GM21723 (cell line): ENCODE results near the gene ST8SIA3.
"Not testable (repeated sequence)": the region's sequence is repeated elsewhere in the genome, so short reads cannot be mapped to it uniquely, and the experiment has no call there.

Experiments used
- ATAC-seq: cut with Tn5 transposase; IDR thresholded peaks from one replicate; pipeline ENCODE4 v1.9.1; 2021; ENCODE audit warnings: mild to moderate bottlenecking, moderate library complexity; ENCODE audit not compliant: unreplicated experiment

The ST8SIA3 gene

DNA sequence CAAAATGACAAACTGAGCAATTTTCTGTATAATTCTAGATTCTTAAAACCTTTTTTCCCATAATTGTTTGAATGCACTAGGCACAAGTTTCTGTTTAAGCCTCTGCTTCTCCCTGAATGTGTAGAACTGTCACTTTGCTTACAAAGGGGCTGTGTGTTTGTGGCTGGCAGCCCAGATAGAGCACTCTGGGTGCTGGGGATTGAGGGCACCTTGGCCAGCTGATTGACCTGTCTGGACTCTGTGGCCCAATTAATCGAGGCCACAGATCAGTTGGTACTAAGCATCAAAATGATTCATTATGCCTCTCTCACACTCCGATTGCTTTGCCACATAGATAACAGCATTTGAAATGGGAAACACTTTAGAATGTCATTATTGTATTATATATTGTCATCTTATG lies 12.1 kb downstream of the ST8SIA3 start:
- ATAC-seq, result no peak

DNA sequence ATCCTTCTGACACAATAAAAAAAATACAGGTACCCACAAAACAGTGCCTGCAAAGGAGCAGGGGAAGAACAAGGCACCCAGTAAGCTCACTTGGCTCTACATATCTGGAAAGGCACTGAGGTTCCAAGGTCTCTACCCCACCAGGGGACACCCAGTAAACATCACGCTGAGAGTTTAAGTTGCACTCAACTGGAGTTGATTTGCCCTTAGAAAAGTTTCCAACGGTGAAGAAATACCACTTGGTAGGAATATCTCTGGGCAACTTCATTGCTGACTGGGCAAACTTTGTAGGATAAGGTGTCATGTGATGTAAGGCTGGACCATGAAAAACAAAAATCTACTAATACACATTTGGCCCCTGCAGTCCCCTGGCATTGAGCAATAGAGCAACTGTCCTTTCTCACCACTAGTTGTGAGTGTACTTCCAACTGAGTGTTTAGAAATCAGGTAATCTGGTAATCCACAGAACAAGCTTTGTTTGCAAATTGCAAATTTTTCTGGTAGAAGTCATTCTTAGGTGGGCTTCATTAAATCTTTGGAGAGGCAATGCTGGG lies 14.2 kb downstream of the ST8SIA3 start:
- no peak for ATAC-seq

GRCh38 chr18:57372444-57372843 lies 20.1 kb downstream of the ST8SIA3 start:
- no peak for ATAC-seq

- ATAC-seq, result no peak
Measured at GRCh38 chr18:57373017-57373416, 20.7 kb downstream of the ST8SIA3 start.

- no peak for ATAC-seq
Measured at GRCh38 chr18:57376503-57376902, 24.1 kb downstream of the ST8SIA3 start.

DNA sequence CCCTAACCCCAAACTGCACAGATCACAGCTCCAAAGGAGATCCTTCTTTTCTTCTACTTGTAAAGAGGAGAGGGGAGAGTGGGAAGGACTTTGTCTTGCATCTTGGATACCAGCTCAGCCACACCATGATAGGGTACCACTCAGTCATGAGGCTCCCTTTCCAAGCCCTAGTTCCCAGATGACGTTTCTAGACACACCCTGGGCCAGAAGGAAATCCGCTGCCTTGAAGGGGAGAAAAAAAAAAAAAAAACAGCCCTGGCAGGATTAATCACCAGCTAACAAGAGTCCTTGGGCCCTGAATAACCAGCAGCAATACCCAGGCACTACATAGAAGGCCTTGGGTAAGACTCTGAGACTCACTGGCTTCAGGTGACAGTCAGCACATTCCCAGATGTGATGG lies 36.9 kb downstream of the ST8SIA3 start:
- ATAC-seq, result no peak

- no peak for ATAC-seq
Measured at GRCh38 chr18:57390044-57390443, 37.7 kb downstream of the ST8SIA3 start.

GRCh38 chr18:57394749-57395148 lies 42.4 kb downstream of the ST8SIA3 start:
- not testable (repeated sequence) for ATAC-seq

DNA sequence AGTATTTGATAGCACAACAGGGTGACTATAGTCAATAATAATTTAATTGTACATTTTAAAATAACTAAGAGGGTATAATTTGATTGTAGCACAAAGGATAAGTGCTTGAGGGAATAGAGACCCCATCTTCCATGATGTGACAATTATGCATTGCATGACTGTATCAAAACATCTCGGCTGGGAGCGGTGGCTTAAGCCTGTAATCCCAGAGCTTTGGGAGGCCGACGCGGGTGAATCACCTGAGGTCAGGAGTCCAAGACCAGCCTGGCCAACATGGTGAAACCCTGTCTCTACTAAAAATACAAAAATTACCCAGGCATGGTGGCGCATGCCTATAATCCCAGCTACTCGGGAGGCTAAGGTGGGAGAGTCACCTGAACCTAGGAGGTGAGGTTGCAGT lies 44.5 kb downstream of the ST8SIA3 start:
- ATAC-seq, result not testable (repeated sequence)

- no peak for ATAC-seq
Measured at GRCh38 chr18:57397440-57398132, 45.2 kb downstream of the ST8SIA3 start.

DNA sequence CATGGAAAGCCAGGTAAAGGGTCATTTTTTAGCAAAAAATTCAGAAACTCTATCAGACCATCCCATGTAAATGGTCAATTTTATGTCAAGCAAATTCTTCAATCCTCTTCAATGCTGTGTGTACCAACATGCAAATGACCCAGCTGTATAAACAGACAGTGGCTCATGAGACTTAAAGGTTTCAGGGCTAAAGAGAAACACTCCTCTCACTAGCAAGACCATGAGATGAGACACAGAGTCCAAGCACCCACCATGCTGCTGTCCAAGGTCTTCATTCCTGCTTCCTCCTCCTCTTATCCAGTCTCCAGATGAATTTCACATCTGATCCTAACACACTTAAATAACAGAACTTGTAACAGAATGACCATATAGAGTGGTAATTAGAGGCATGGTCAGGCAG lies 52.0 kb downstream of the ST8SIA3 start:
- ATAC-seq, result no peak

- no peak for ATAC-seq
Measured at GRCh38 chr18:57409650-57410049, 57.3 kb downstream of the ST8SIA3 start.

DNA sequence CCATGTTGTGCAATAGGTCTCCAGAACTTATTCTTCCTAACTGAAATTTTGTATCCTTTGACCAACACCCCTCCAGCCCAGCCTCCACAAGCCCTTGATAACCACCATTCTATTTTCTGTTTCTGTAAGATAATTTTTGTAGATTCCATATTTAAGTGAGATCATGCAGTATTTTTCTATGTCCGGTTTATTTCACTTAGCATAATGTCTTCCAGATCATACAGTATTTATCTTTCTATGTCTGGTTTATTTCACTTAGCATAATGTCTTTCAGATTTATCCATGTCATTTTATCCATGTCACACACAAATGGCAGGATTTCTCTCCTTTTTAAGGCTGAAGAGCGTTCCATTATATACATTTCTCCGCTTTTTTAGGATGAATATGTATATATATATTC lies 58.4 kb downstream of the ST8SIA3 start:
- no peak for ATAC-seq

DNA sequence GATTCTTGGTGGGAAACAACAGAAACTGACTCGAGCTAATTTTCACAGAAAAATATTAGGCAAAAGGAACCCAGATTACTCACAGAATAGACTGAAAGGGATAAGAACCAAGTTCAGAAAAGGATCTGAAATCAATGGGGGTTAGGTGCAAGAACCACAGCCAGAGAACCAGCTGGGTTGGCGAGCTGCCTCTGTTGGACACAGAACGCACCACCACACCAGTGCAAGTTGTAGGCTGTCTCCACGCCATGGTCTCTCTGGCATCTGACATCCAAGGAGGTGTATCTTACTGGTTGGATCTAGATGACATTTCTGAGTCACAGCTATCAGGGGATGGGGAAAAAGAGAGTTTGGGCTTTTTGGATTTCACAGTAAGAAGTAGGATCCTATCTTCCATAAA lies 64.2 kb downstream of the ST8SIA3 start:
- no peak for ATAC-seq
